ENCODE measurements around the gene STH. TPM values are rescaled to one million over a fixed set of nuclear protein-coding genes. Genes with fewer than 3 reads are reported as not detected.
A peak's percentile ranks its signal among the peaks of the same experiment; 100 is the strongest.

Gene STH
- total RNA-seq, 2 donors from 2014 or later, result not detected

- no peak overlapping the region for H3K9ac ChIP-seq (ENCODE audit: extremely low read depth, low read length, poor library complexity, severe bottlenecking)
- no peak overlapping the region for H3K27ac Mint-ChIP-seq
- no peak overlapping the region for H3K4me3 ChIP-seq (ENCODE audit: low read length)
- peak; percentile 83 for DNase-seq
- H3K27me3 Mint-ChIP-seq (ENCODE audit: insufficient read depth), result peaks cover 6% of the 10 kb centered on the region
- H3K4me3 Mint-ChIP-seq, result no peak overlapping the region
- H3K36me3 ChIP-seq (ENCODE audit: control insufficient read depth, insufficient read depth, low read length), result no peaks in the 10 kb centered on the region
- 63 to 66% methylated on average over 7 to 14 of the region's 14 CpGs for WGBS, 2 experiments (ENCODE audit: insufficient coverage in 1 of 2, insufficient read length in 1 of 2)
- H3K4me1 Mint-ChIP-seq, result peaks cover 12% of the 10 kb centered on the region
- peak; percentile 79 for TF ChIP-seq CTCF (conservative IDR thresholded peaks at IDR 0.05)
- H3K27ac ChIP-seq (ENCODE audit: low read depth, low read length), result no peak overlapping the region
- H3K9me3 Mint-ChIP-seq, result no peaks in the 10 kb centered on the region
- no peaks in the 10 kb centered on the region for H3K27me3 ChIP-seq (ENCODE audit: control insufficient read depth, insufficient read depth, low read length, poor library complexity, severe bottlenecking)
- no peaks in the 10 kb centered on the region for H3K36me3 Mint-ChIP-seq (ENCODE audit: low read depth)
- H3K9me3 ChIP-seq (ENCODE audit: control insufficient read depth, low read length), result no peaks in the 10 kb centered on the region
- no peaks in the 10 kb centered on the region for H3K4me1 ChIP-seq (ENCODE audit: control insufficient read depth, insufficient read depth, low read length)
These were observed 27.3 kb upstream of the STH start for GRCh38 chr17:45971698-45972141.

GRCh38 chr17:45972531-45972930 is 26.5 kb upstream of the STH start:
- peaks cover 5% of the 10 kb centered on the region for H3K4me1 Mint-ChIP-seq
- Histone ChIP-seq H3K36me3 (ENCODE audit: control insufficient read depth, insufficient read depth, low read length) (no peaks in the 10 kb centered on the region), H3K4me1 (ENCODE audit: control insufficient read depth, insufficient read depth, low read length) (no peaks in the 10 kb centered on the region), H3K27ac (ENCODE audit: low read depth, low read length) (no peak overlapping the region), H3K9ac (ENCODE audit: extremely low read depth, low read length, poor library complexity, severe bottlenecking) (no peak overlapping the region), H3K27me3 (ENCODE audit: control insufficient read depth, insufficient read depth, low read length, poor library complexity, severe bottlenecking) (no peaks in the 10 kb centered on the region), H3K4me3 (ENCODE audit: low read length) (no peak overlapping the region), H3K9me3 (ENCODE audit: control insufficient read depth, low read length) (no peaks in the 10 kb centered on the region)
- H3K4me3 Mint-ChIP-seq, result no peak overlapping the region
- peaks cover 6% of the 10 kb centered on the region for H3K27me3 Mint-ChIP-seq (ENCODE audit: insufficient read depth)
- no peaks in the 10 kb centered on the region for H3K36me3 Mint-ChIP-seq (ENCODE audit: low read depth)
- no peak for TF ChIP-seq CTCF (conservative IDR thresholded peaks at IDR 0.05)
- H3K9me3 Mint-ChIP-seq, result no peaks in the 10 kb centered on the region
- no peak overlapping the region for H3K27ac Mint-ChIP-seq
- 92 to 95% methylated on average over 3 of the region's 3 CpGs for WGBS, 2 experiments (ENCODE audit: insufficient coverage in 1 of 2, insufficient read length in 1 of 2)
- DNase-seq, result no peak

- Histone ChIP-seq H3K36me3 (ENCODE audit: control insufficient read depth, insufficient read depth, low read length) (no peaks in the 10 kb centered on the region), H3K27me3 (ENCODE audit: control insufficient read depth, insufficient read depth, low read length, poor library complexity, severe bottlenecking) (no peaks in the 10 kb centered on the region), H3K9ac (ENCODE audit: extremely low read depth, low read length, poor library complexity, severe bottlenecking) (no peak overlapping the region), H3K4me3 (ENCODE audit: low read length) (no peak overlapping the region), H3K9me3 (ENCODE audit: control insufficient read depth, low read length) (no peaks in the 10 kb centered on the region), H3K4me1 (ENCODE audit: control insufficient read depth, insufficient read depth, low read length) (no peaks in the 10 kb centered on the region), H3K27ac (ENCODE audit: low read depth, low read length) (no peak overlapping the region)
- WGBS, 2 experiments (ENCODE audit: insufficient coverage in 1 of 2, insufficient read length in 1 of 2), result 93% methylated on average over 12 of the region's 12 CpGs
- Mint-ChIP-seq H3K27me3 (ENCODE audit: insufficient read depth) (peaks cover 6% of the 10 kb centered on the region), H3K9me3 (no peaks in the 10 kb centered on the region), H3K4me1 (no peaks in the 10 kb centered on the region), H3K36me3 (ENCODE audit: low read depth) (no peaks in the 10 kb centered on the region), H3K27ac (no peak overlapping the region), H3K4me3 (no peak overlapping the region)
- no peak for TF ChIP-seq CTCF (conservative IDR thresholded peaks at IDR 0.05)
- DNase-seq, result no peak
These were observed 25.8 kb upstream of the STH start for GRCh38 chr17:45973099-45973780.

Measured in endodermal cell (in vitro differentiated cells).